GDM1 (cell line): Measurements from ENCODE around the gene CNPY3.

Experiments used
- DNase-seq: peaks from one replicate; lab custom pipeline; 2025; lab: John Stamatoyannopoulos, UW

CNPY3 gene

DNA sequence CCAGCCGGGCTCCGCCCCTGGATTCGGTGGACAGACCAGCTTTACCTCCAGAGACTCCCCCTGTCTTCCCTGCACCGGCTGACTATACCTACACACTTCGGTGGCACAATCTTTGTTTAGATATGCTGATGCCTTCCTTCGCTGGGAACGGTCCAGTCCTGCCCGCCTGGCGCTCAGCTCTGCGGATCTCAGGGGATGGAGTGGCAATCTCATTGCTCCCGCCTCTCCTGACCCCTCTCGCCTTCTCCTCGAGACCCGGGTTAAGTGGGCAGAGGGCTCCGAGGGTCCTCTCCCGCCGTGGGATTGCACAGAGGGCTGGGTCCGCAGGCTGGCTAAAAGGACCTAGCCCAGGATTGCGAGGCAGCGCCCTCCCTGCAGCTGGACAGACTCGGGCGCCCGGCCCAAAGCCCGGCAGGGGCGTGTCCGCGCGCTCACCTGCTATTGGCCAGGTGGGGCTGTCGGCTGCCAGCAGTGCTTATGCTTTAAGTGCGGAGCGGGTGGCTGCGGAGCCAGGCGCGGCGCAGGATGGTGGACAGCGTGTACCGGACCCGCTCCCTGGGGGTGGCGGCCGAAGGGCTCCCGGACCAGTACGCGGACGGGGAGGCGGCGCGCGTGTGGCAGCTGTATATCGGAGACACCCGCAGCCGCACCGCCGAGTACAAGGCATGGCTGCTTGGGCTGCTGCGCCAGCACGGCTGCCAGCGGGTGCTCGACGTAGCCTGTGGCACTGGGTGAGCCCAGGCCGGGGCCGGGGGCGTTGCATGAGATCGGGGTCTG, 31.2 kb downstream of the CNPY3 start, which contains the start of gene GNMT:
Gene GNMT, plus strand, starts transcription at position 512 of the 777 bp plus-strand sequence. Its CDS starts 14 bp downstream, at position 526.
- DNase-seq: no peak

DNA sequence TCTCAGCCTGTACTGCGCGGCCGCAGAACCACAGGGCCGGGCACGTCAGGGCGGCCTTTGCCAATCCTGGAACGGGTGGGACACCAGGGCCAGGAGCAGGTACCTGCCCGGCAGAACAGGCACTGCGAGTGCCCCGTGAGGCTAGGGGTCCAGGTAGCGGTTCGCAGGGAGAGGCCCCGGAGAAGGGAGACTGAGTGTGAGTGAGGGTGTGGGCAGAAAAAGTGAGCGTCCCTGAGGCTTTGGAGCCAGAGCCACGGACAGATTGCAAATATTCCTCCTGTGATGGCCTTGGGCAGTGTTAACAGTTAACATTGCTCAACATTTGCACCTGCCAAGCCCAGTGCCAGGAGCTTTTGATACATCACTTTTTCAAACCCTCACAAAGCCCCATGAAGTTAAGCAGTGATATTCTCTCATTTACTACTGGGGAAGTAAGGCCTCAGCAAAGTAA, 31.8 kb downstream of the CNPY3 start:
- DNase-seq: no peak

DNA sequence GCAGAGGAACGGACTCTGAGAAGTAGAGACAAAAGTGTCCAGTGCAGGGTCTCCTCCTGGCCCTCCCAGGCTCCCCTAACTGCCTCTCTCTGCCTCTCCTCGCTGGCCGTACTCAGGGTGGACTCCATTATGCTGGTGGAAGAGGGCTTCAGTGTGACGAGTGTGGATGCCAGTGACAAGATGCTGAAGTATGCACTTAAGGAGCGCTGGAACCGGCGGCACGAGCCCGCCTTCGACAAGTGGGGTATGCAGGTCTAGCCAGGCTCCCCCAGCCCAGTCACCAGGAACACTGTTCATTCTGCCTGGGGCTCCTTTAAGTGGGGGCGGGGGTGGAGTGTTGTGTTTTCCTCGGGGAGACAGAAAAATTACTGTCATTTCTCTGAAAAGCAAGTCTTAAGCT, 32.8 kb downstream of the CNPY3 start:
- DNase-seq: no peak

DNA sequence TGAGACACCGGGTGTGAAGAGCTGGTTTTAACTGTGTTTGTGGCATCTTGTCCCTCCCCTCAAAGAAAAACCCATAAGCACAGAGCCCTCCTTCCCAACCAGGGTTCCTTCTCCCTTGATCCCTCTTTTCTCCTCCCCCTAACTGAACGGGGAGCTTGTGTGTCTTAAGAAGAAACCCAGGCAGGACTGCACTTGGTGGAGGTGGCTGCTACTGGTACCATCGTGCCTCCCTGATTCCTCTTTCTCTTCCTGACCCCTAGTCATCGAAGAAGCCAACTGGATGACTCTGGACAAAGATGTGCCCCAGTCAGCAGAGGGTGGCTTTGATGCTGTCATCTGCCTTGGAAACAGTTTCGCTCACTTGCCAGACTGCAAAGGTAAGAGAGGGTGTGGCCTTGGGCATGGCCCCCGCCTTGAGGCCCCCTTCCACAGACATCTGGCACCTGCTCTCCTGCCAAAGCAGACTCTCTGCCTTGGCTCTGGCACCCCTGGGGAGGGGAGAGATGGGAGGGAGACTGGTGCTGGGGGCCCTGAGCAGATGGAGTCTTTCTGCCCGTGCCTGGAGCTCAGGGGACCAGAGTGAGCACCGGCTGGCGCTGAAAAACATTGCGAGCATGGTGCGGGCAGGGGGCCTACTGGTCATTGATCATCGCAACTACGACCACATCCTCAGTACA, 33.4 kb downstream of the CNPY3 start:
- no peak for DNase-seq

DNA sequence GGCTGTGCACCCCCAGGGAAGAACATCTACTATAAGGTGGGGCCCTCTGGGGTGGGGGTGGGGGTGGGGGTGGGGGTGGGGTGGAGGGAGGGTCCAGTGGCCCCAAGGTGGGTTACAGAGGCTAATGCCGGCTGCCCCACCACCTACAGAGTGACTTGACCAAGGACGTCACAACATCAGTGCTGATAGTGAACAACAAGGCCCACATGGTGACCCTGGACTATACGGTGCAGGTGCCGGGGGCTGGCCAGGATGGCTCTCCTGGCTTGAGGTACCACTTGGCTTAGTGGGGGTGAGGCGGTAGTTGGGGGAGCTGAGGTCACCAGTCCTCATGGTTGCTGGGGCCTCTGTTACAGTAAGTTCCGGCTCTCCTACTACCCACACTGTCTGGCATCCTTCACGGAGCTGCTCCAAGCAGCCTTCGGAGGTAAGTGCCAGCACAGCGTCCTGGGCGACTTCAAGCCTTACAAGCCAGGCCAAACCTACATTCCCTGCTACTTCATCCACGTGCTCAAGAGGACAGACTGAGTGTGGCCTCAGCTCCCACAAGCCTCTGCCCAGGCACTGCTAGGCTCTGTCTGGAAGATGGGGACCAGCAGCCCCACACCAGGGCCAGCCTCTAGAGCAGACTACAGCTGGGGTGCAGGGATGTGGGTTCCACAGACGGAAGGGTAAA, 34.0 kb downstream of the CNPY3 start:
- DNase-seq: no peak

DNA sequence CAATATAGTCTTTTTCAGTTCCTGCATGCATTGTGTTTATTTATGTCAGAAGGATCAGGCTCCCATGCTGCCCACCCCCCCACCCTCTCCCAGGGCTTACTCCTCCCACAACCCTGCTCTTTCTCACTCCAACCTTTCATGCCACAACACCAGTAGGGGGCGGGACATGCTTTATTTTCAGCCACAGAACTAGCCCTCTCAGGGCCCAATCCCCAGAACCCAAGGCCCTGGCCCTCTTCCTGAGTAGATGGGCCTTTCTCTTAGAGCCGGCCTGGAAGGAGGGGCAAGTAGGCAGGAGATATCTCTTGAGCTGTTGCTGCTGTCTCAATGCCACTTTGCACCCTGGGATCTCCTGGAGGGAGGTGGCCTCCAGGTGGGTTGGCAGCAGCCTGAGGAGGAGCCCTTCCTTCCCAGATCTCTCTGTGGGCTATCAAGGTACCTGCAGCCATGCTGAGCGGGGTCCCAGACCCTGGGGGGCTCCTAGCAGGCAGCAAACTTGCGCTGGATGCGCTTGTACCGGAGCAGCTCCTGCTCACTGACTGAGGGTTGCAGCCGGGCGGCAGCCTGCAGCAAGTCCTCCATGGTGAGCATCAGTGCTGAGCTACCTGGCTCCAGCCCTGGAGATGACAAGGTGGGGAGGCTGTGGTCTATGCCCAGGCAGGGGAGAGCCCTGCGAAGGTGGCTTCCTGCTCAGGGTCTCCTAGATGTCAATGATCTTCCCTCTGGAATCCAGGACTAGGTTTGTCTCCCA, 34.8 kb downstream of the CNPY3 start:
- peak; percentile 37 for DNase-seq

DNA sequence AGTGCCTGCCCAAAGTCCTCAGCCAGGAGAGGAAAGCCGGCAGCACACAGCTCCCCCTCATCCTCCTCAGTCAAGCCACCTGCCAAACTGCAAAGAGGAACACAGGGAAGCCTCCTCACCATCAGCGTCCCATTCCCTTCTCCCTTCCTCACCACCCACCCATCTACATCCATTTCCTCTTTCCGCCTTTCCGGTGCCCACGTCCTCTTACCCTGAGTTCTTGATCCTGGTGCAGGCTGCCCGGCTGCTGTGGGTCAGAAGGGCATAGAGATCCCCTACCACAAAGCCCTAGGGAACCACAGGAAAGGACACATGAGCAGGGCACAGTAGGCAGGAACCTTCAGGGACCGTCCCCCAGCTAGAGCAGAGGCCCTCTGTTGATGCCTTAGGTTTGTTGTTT, 37.3 kb downstream of the CNPY3 start:
- no peak for DNase-seq

DNA sequence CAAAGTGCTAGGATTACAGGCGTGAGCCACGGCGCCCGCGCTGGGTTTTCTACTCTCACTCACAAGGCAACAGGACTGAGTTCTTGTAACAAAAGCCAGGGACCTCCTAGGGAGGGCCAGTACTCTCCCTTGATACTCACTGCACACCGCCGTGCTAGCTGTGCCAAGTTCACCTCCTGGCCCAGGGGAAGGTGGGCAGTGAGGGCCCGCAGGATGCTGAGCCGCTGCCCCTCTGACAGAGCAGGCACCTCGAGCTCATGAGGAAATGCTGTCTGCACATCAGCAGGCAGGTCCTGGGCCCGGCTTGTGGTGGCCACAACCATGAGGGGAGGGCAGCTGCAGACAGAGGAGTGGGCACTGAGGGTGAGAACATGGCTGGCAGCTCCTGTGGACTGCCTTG, 37.9 kb downstream of the CNPY3 start:
- no peak for DNase-seq

DNA sequence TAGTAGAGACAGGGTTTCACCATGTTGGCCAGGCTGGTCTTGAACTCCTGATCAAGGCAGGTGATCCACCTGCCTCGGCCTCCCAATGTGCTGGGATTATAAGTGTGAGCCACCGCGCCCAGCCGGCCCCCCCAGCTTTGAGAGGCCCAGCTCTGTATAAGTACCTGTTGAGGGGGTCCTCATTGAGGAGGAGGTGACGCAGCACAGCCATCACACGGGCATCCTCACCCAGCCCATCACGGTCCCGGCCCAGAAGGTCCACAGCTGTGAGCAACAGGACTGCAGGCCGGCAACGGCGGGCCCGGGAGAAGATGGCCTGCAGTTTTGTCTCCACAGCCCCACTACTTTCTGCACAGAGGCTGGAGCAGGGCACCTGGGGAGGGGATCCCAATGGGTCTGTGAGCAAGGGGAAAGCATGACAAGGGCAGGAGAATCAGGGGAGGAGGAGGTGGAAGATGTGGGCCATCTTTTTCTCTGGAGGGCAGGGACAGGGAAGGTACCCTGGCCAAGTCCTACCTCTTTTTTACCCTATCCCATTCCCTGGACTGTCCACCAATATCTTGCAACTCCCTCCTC, 38.9 kb downstream of the CNPY3 start:
- no peak for DNase-seq

DNA sequence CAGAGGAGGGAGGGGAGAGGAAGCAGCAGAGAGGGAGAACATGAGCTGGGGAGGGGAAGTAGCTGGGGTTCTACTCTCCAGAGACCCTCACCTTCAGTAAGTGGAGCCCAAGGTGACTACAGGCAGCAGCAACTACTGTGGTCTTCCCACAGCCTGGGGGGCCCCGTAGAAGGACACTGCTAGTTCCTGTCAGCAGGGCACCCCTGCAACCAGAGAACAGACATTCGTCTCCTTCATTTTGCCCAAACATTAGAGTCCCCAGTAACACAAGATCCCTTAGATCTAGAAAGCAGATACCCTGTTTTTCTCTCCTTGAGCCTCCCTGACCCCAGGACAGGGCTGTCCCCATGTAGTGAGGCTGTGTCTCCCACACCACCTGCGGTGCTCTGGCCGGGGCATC, 39.5 kb downstream of the CNPY3 start:
- no peak for DNase-seq

DNA sequence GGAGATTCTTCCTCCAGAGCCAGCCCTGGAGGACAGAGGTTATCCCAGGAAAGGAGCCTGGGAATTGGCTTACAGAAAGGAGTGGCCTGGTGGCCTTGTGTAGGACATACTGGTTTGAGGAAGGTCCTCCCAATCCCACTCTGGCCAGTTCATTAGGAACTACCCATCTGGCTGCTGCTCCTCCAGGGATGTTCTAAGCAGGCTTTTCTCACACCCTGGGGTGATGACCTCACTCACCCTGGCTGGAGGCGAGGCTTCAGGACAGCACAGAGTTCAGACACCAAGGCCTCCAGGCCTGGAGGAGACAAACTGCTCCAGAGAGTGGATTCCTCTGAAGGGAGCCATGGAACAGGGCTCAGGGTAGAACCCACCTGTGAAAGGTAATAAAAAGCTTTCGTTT, 40.2 kb downstream of the CNPY3 start:
- DNase-seq: no peak

DNA sequence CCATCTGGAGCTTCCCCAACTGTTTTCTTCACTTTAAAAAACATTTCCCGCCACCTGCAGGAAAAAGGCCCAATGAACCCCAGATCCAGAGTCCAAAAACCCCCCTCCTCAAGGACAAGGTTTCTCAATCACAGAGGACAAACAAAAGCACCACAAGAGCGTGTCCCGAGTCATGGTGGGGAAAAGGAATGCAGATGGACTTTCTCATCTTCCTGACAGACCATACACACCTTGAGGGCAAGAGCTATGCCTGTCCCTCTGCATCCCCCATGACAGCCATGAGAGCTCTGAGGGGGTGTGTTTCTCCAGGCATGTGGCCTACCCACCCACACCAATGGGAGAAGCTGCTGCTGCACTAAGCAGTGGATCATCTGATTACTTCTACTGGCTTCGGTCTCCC, 40.7 kb downstream of the CNPY3 start:
- DNase-seq: no peak

DNA sequence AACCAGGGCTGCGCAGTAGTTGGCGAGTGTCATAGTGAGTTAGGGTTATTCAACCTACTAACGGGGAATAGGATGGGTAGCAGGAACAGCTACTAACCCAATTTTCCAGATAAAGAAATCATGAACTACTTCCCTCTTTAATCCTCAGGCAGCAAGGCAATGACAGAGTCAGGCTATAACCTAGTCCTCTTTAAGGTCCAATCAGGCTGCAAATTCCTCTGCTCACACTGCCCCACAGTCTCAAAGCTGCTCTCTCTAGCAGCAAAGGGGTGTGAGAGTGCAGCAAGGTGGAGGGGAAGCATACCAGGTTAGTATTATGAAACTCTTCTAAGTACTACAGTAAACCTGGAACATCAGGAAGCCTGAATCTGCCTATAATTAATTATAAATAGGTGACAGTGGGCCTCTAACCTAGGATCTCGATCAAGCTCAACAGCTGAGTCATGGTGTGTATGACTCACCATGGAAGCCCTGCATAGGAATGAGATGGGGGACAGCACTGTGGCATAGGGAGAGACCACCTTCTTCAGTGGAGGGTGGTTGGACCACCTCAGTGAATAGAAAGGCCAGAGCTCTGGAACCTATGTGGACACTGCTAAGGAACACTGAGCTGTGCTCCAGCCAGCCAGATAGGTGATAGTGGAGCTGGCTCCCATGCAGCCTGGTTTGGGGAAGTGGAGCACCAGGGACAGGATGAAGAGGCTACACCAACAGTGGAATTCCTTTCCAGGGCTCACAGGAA, 41.8 kb downstream of the CNPY3 start:
- no peak for DNase-seq

DNA sequence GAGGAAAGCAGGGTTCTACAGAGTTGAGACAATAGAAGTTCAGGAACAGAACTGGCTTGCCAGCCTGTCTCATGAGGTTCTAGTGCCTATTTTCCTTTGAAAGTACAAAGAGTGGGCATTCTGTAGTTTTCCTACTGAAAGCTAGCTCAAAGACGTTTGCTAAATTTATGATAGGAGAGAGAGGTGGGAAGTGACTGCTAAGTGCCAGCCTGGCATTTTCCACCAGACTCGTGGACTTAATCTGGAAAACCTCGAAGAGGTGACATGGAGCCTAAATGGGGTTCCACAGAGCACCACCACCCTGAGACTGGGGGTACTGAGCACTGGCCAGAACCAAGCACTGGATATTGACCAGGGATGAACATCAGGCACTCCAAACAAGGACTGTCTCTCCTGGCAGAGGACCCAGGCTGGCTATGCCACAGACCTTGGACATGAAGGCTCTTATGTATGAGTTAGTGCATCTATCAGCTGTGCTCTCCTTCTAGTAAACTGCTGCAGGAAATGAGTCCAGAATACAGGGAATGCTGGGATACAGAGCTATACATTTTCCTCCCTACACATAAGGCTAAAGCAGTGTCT, 42.6 kb downstream of the CNPY3 start:
- no peak for DNase-seq

DNA sequence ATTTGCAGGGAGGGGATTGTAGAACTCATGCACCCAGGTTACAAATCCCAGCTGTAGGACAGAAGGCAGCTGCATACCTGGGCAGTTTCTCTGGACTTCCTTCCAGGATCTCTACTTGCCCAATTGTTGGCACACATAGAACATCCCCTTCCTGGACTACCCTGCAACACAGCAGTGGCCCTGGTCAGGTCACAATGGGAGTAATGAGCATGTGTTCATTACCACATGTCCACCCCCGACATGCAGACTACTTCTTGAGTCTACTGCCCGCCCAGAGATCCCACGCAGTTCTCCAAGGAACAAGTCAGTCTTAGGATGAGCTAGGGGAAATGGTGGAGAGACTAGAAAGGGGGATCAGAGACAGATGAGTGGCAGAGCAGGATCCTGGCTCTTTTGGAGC, 44.6 kb downstream of the CNPY3 start:
- DNase-seq: no peak

DNA sequence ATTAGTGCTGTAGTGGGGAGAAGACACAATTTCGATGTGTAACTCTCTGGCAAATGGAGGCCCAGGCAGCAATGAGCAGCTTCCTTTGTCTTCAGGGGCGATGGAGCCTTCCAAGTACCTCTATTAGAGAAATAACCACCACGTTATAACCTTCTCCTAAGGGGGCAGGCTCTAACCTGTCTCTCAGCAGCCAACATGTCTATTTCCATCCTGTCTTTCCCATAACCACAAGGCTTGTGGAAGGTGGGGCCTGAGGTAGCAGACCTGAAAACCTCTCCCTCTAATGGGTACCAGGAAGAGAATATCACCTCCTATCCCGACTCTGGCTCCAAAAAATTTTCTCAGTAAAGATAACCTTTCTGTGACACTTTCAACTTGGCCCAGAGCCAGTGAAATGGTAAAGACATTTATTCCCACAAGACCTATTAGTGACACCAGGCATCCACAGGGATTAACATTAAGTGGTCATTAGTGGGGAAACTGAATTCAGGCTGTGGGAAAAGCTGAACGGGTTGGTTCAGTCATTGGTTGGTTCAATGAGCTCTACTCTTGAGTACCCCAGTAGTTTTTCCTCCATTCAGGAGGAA, 45.7 kb downstream of the CNPY3 start:
- DNase-seq: no peak

DNA sequence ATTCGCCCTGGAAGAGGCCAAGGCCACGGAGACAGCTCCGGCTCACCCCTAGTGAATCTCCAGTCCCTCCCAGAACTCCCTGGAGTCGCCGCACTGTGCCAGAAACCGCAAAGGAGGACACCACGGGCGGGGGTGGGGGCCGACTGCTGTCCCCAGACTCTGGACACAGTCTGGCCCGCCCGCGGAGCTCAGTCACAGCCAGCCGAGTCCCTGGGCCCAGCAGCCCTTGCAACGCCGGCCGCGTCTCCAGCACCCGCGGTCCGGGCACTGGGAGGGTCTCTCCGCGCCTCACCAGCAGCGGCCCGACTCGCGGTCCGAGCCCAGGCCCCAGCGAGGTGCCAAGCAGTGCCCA, 49.2 kb downstream of the CNPY3 start:
- no peak for DNase-seq

DNA sequence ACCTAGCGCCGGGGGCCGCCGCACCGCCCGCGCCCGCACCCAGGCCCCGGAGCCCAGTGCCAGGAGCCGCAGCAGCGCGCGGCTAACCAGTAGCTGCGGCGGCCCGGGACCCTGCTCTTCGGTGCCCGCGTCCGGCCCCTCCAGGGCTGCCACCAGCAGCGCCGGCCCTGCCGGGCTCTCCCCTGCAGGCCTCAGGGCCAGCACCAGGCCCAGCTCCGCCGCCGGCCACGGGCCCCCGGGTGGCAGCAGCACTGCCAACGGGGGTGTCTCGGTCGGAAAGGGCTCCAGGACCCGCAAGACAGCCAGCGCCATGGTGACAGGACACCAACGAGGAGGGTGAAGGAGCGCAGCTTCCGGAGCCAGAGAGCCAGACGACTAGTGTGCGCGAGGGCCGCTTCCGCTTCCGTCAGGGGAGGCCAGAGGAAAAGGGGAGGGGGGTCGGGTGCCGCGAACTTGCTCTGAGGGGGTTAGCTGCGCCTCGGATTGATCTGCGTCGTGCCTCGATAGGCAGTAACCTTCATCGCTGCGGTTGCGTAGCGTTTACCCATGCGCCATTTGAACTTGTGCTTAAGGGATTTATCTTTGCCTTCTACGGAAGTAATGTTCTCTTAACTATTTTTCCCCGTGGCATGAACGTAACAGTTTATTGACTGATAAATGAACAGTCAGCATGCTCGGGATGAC, 49.7 kb downstream of the CNPY3 start, which contains the start of gene PEX6:
Gene PEX6, minus strand, starts transcription at position 343 of the 684 bp plus-strand sequence. Its CDS starts 31 bp downstream, at position 312.
- DNase-seq: peak; percentile 91

DNA sequence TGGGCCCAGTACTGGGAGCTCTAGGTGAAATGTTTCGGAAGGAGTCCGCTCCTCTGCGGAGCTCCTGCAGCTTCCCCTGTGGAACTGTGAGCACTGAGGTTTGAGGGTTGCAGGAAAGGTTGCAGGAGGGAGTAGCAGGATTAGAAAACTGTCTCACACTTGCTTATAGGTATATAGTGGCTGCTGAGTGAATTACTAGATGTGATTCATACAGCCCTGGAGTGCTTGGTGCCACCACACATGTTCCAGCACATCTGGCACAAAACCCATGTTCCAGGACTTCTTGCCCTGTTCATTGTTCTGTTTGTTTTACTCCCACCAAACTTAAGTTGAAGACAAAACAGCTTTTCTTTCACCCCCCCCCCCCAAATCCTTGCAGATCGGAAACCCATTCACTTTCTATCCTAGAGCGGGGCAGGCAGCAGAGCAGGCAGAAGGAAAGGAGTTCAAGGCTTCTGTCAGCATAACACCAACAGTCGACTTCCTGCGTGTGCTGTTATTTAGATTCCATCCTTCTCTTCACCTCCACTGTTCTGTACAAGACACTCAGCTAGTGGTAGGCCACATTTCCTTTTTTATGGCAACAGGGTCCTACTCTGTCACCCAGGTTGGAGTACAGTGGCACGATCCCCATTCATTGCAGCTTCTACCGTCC, 50.4 kb downstream of the CNPY3 start:
- DNase-seq: no peak
